CD4-positive, alpha-beta T cell treated with Interleukin-10 for 1 hour (primary cell): ENCODE measurements around the gene PTGIR.

Experiments used
- DNase-seq: peaks from one replicate; pipeline ENCODE4 v3.0.0-alpha.2; 2020

Gene PTGIR

GRCh38 chr19:46624958-46625661 is at the start of gene PTGIR:
TSS of gene PTGIR (minus strand) at chr19:46625089. CDS start at chr19:46624225, 864 bp downstream.
- DNase-seq, result no peak

GRCh38 chr19:46670813-46671212 is 45.9 kb upstream of the PTGIR start:
- no peak for DNase-seq

- DNase-seq, result no peak
These were observed 43.8 kb upstream of the PTGIR start for GRCh38 chr19:46668662-46669061.

- DNase-seq, result no peak
These were observed 40.2 kb upstream of the PTGIR start for GRCh38 chr19:46665072-46665471.

GRCh38 chr19:46661735-46662592 is 37.1 kb upstream of the PTGIR start:
- peak; percentile 80 for DNase-seq

GRCh38 chr19:46661020-46661731 is 36.3 kb upstream of the PTGIR start, which contains the start of gene DACT3:
TSS of gene DACT3 (minus strand) at chr19:46661182. CDS start at chr19:46661064, 118 bp downstream.
- DNase-seq, result peak; percentile 100

- no peak for DNase-seq
These were observed 35.7 kb upstream of the PTGIR start for GRCh38 chr19:46660551-46661019.

- DNase-seq, result no peak
These were observed 35.2 kb upstream of the PTGIR start for GRCh38 chr19:46660008-46660517.

GRCh38 chr19:46659151-46660007 is 34.5 kb upstream of the PTGIR start:
- DNase-seq, result peak; percentile 24

- no peak for DNase-seq
These were observed 31.7 kb upstream of the PTGIR start for GRCh38 chr19:46656541-46656940.

- no peak for DNase-seq
These were observed 29.8 kb upstream of the PTGIR start for GRCh38 chr19:46654621-46655152.

- no peak for DNase-seq
These were observed 25.6 kb upstream of the PTGIR start for GRCh38 chr19:46650445-46650844.

GRCh38 chr19:46648961-46649960 is 24.4 kb upstream of the PTGIR start:
- DNase-seq, result no peak

- DNase-seq, result no peak
These were observed 23.4 kb upstream of the PTGIR start for GRCh38 chr19:46648060-46648960.

GRCh38 chr19:46646402-46646801 is 21.5 kb upstream of the PTGIR start:
- DNase-seq, result no peak

GRCh38 chr19:46644720-46645119 is 19.8 kb upstream of the PTGIR start:
- no peak for DNase-seq

GRCh38 chr19:46640656-46641055 is 15.8 kb upstream of the PTGIR start:
- no peak for DNase-seq

GRCh38 chr19:46639358-46640182 is 14.7 kb upstream of the PTGIR start:
- peak; percentile 32 for DNase-seq
